ENCODE results near the gene CTU2.
A peak's percentile ranks its signal among the peaks of the same experiment; 100 is the strongest.

Gene CTU2

GRCh38 chr16:88739977-88740726 lies 33.8 kb downstream of the CTU2 start:
- POLR2A ChIA-PET = no interaction called here
- no peak for TF ChIP-seq CTCF (IDR thresholded peaks at IDR 0.05; ENCODE audit: control extremely low read depth, extremely low read depth, low read depth, missing control alignments)
- CTCF ChIA-PET = interaction anchor here (0.6 to 9.5 kb wide), 3 partner anchors 27 to 285 kb away, joined by 3 to 74 read pairs (median 3); partner anchors contain the start of gene PIEZO1
- no peak for DNase-seq (ENCODE audit: extremely low spot score)

GRCh38 chr16:88740727-88741055 lies 34.4 kb downstream of the CTU2 start:
- CTCF ChIA-PET = interaction anchor here (1.2 to 9.5 kb wide), 2 partner anchors 26 to 41 kb away, joined by 3 to 74 read pairs; partner anchors contain the start of gene PIEZO1

GRCh38 chr16:88741368-88741767 lies 35.1 kb downstream of the CTU2 start:
- CTCF ChIA-PET = interaction anchor here (1.2 to 9.5 kb wide), 2 partner anchors 26 to 40 kb away, joined by 3 to 74 read pairs; partner anchors contain the start of gene PIEZO1
- DNase-seq (ENCODE audit: extremely low spot score) = no peak
- TF ChIP-seq CTCF (IDR thresholded peaks at IDR 0.05; ENCODE audit: control extremely low read depth, extremely low read depth, low read depth, missing control alignments) = no peak
- POLR2A ChIA-PET = no interaction called here

More at GRCh38 chr16:88740727-88741055, 34.4 kb downstream of the CTU2 start:
- DNase-seq (ENCODE audit: extremely low spot score) = no peak
- TF ChIP-seq CTCF (IDR thresholded peaks at IDR 0.05; ENCODE audit: control extremely low read depth, extremely low read depth, low read depth, missing control alignments) = no peak
- POLR2A ChIA-PET = no interaction called here

- ChIA-PET CTCF (interaction anchor here (0.8 to 9.5 kb wide), 24 partner anchors 8 to 450 kb away, joined by 3 to 74 read pairs (median 4); partner anchors contain the start of gene PIEZO1), POLR2A (no interaction called here)
- DNase-seq (ENCODE audit: extremely low spot score) = no peak
- TF ChIP-seq CTCF (IDR thresholded peaks at IDR 0.05; ENCODE audit: control extremely low read depth, extremely low read depth, low read depth, missing control alignments) = no peak
Measured at GRCh38 chr16:88742896-88743605, 36.7 kb downstream of the CTU2 start.

GRCh38 chr16:88743693-88744576 lies 37.6 kb downstream of the CTU2 start:
- CTCF ChIA-PET = interaction anchor here (0.8 to 9.5 kb wide), 19 partner anchors 9 to 449 kb away, joined by 3 to 74 read pairs (median 4); partner anchors contain the start of gene PIEZO1
- peak; percentile 76 for TF ChIP-seq CTCF (IDR thresholded peaks at IDR 0.05; ENCODE audit: control extremely low read depth, extremely low read depth, low read depth, missing control alignments)
- peak; percentile 82 for DNase-seq (ENCODE audit: extremely low spot score)
- POLR2A ChIA-PET = no interaction called here

Measured in GM10248 (cell line).